ENCODE measurements around the gene TTC28. TPM values are rescaled to one million over a fixed set of nuclear protein-coding genes. Genes with fewer than 3 reads are reported as not detected.

The TTC28 gene
- total and polyA plus RNA-seq, 10 of the 15 experiments (the other 5 are each of a cell fraction or from before 2014, with no cell fraction given): 0.15 to 8.4 (median 1.4) TPM

- H3K4me2 ChIP-seq (ENCODE audit: control insufficient read depth, insufficient read depth): no peak overlapping the region
- in situ Hi-C loops (cut with MboI): no loop called here
- no peak for FAIRE-seq
- no peaks in the 10 kb centered on the region for H3K36me3 ChIP-seq (ENCODE audit: control insufficient read depth in 2 of 2, insufficient read depth in 2 of 2, low read length in 1 of 2)
- ChIA-PET CTCF (interaction anchor here (0.7 kb wide), 1 partner anchor 907 kb away, joined by 3 read pairs; no protein-coding TSS in a partner anchor), SMC1A (ENCODE audit: uncharacterized antibody, unreplicated experiment) (no interaction called here), RAD21 (ENCODE audit: unreplicated experiment) (no interaction called here), POLR2A (no interaction called here)
- no peak overlapping the region for H3K27ac ChIP-seq (ENCODE audit: control insufficient read depth, insufficient read depth)
- no peaks in the 10 kb centered on the region for H4K20me1 ChIP-seq (ENCODE audit: control insufficient read depth, insufficient read depth)
- no peaks in the 10 kb centered on the region for H3K79me2 ChIP-seq (ENCODE audit: control insufficient read depth, insufficient read depth, low read length)
- no peak overlapping the region for H3K9ac ChIP-seq (ENCODE audit: control insufficient read depth, insufficient read depth, low read length)
- no peaks in the 10 kb centered on the region for H3K27me3 ChIP-seq (replicated peaks in 1 of 2; ENCODE audit: control insufficient read depth in 2 of 2, insufficient read depth in 2 of 2, low read length in 1 of 2)
- no peak for DNase-seq (ENCODE audit: low read depth, low spot score)
- ATAC-seq: no peak
- H3K9me3 ChIP-seq (replicated peaks; ENCODE audit: control insufficient read depth, insufficient read depth, low read length): no peaks in the 10 kb centered on the region
- no peaks in the 10 kb centered on the region for H3K4me1 ChIP-seq (ENCODE audit: control insufficient read depth, insufficient read depth, low read length)
- no TSS peak for BruUV-seq (replicated peaks)
- H2AFZ ChIP-seq (ENCODE audit: control insufficient read depth, low read depth, low read length): no peak overlapping the region
- WGBS (ENCODE audit: insufficient coverage, insufficient replicate concordance, low lambda C conversion rate, missing lambda C conversion rate): 15% methylated on average over 1 of the region's 1 CpG
- no peak overlapping the region for H3K4me3 ChIP-seq
- intact Hi-C loops (cut with micrococcal nuclease; ENCODE audit: unreplicated experiment): no loop called here
- TF ChIP-seq MYB (IDR thresholded peaks at IDR 0.05; ENCODE audit: borderline replicate concordance, low read depth, low read length) (no peak), ZNF217 (IDR thresholded peaks at IDR 0.05) (no peak), EED (IDR thresholded peaks at IDR 0.05; ENCODE audit: low read depth) (no peak), PKNOX1 (IDR thresholded peaks at IDR 0.05) (no peak), ZBTB40 (IDR thresholded peaks at IDR 0.05; ENCODE audit: borderline replicate concordance) (no peak), MYC (IDR thresholded peaks at IDR 0.05; ENCODE audit: insufficient read depth, insufficient read length, insufficient replicate concordance, low read length, severe bottlenecking) (no peak), TAF1 (IDR thresholded peaks at IDR 0.05; ENCODE audit: borderline replicate concordance, low read depth, low read length) (no peak), SREBF1 (IDR thresholded peaks at IDR 0.05; ENCODE audit: low read length) (no peak), ZNF384 (IDR thresholded peaks at IDR 0.05; ENCODE audit: borderline replicate concordance, low read depth, low read length) (no peak), CBX5 (IDR thresholded peaks at IDR 0.05; ENCODE audit: low read depth) (no peak), SRF (IDR thresholded peaks at IDR 0.05; ENCODE audit: low read depth in 2 of 2, low read length in 2 of 2) (no peak), FOS (IDR thresholded peaks at IDR 0.05; ENCODE audit: borderline replicate concordance, extremely low read depth, insufficient read length) (no peak), NBN (IDR thresholded peaks at IDR 0.05) (no peak), ZBTB33 (IDR thresholded peaks at IDR 0.05) (no peak), NFYA (IDR thresholded peaks at IDR 0.05; ENCODE audit: borderline replicate concordance, low read depth, low read length) (no peak), WRNIP1 (IDR thresholded peaks at IDR 0.05; ENCODE audit: borderline replicate concordance, low read depth, low read length) (no peak), YBX1 (IDR thresholded peaks at IDR 0.05) (no peak), ZNF207 (IDR thresholded peaks at IDR 0.05; ENCODE audit: borderline replicate concordance) (no peak)
Observed at GRCh38 chr22:28180804-28181731, 498.6 kb downstream of the TTC28 start.

All from GM12878 (cell line).